Measurements from ENCODE around the gene VAMP7.
"Not testable (repeated sequence)": the region's sequence is repeated elsewhere in the genome, so short reads cannot be mapped to it uniquely, and the experiment has no call there.

VAMP7 gene

GRCh38 chrX:155881158-155881993 is at the start of gene VAMP7:
VAMP7 (plus strand) TSS chrX:155881345; CDS start chrX:155889467, 8,122 bp downstream.
- peak; percentile 92 for DNase-seq

GRCh38 chrX:155841232-155841631 is 39.9 kb upstream of the VAMP7 start:
- peak; percentile 29 for DNase-seq

- not testable (repeated sequence) for DNase-seq
Measured at GRCh38 chrX:155851786-155852185, 29.4 kb upstream of the VAMP7 start.

DNA sequence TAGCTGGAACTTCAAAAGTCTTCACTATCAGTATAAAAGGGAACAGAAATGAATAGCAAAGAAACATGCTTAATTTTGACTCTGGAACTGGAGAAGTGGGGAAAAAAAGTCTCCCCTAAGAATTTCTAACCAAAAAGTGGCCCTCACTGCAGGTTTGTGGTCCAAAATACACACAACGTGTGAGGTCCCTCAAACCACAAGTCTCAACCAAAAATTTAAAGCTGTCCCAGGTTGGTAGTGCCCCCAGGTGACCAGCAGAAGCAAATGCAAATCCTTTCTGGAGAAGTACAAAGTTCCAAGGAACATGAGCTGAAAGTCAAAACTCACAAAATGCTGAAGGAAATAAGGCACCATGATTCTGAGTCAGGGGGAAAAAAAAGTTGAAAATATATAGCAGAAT is 23.6 kb upstream of the VAMP7 start:
- DNase-seq = peak; percentile 10

DNA sequence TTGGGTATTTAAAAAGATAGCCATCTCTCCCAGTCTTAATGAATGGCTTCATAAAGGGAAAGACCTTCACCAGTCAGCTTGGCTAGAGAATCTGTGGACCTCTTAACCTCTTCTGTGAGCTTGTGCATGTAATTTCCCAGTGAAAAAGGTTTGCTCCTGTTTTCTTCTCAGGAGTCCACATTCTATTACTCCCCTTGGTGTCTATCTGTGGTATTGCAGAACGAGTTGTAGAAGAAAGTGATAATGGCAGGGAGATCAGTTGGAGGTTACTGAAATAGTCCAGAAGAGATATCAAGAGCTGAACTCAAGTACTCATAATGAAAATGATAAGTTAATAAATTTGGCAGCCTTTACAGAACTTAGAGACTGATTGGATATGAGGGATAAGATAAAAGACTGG is 16.5 kb upstream of the VAMP7 start:
- no peak for DNase-seq

GRCh38 chrX:155865193-155865592 is 16.0 kb upstream of the VAMP7 start:
- no peak for DNase-seq

DNA sequence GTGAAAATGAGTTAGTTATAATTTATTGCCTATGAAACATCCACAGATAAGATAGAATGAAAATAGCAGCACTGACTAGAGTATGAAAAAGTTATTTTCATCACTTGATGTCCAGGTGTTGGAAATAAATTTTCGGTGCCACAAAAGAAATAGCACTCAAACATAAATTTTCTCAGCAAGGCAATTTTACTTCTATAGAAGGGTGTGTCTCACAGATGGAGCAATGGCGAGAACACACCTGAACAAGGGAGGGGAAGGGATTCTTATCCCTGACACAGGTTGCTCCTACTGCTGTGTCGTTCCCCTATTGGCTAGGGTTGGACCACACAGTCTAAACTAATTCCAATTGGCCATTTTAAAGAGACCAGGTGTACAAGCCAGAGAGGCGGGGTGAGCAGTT is 13.3 kb upstream of the VAMP7 start:
- DNase-seq = no peak

DNA sequence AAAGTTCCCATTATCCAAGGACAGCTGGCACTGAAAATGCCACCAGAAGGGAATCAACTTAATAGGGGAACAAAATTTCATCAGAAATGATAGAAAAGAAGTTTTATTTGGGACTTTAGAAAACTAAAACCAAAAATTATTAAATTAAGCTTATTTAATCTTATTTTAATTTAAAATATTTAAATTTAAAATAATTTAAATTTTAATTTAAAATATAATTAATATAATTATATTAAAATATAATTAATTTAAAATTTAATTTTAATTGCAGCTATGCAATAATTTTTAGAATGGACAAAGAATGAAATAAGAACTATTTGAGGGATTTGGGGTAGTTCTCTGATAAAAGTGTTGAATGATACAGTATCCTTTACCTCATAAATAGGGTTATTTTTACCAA is 10.2 kb upstream of the VAMP7 start:
- no peak for DNase-seq

GRCh38 chrX:155871934-155872333 is 9.2 kb upstream of the VAMP7 start:
- no peak for DNase-seq

DNA sequence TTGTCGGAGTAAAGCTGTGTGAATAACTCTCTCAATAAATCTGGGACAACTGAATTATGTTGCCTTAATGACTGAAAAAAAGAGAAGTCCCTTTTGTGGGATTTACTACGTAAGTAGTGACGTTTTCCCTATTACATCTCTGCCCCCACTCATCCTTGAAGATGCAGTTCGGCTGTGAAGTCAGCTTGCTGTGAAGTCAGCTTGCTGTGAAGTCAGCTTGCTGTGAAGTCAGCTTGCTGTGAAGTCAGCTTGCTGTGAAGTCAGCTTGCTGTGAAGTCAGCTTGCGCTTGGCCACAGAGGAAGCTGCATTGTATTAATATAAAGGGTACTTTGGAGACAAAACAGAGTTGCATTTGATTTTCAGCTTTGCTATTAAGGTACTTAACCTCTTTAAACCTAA is 8.0 kb upstream of the VAMP7 start:
- no peak for DNase-seq

DNA sequence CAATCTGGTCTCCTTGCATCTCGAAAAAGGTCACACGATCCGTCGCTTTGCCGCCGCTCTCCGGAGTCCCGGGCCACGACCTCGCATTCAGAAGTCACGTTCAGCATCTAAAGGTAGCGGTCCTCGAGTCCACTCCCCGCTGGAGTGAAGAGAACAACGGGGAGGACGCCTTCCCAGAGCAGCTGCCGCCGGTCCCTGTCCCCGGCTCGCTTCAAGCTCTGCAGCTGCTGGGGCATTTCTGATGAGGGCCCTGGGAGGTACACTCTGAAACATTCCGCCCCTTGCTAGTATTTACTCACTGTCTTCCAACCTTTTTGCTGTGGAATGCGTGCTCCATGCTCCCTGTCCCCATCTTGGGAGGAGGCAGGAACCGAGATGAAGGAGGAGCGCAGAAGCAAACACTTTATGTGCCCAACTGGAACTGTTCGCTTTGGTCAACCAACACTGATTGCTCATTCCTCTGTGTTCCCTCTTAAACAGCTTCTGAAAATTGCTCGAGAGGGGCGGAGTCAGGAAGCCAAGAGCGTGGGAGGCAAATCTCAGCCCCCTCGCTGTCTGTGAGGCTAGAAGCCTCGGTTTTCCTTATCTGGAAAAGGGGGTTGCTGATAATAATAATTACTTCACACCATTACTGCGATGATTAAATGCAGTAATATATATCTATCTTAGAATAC is 6.4 kb upstream of the VAMP7 start:
- DNase-seq = no peak

- DNase-seq = no peak
Measured at GRCh38 chrX:155876704-155877103, 4.4 kb upstream of the VAMP7 start.

- DNase-seq = no peak
Measured at GRCh38 chrX:155877288-155877687, 3.9 kb upstream of the VAMP7 start.

GRCh38 chrX:155880586-155881157 is 473 bp upstream of the VAMP7 start:
- DNase-seq = peak; percentile 25

DNA sequence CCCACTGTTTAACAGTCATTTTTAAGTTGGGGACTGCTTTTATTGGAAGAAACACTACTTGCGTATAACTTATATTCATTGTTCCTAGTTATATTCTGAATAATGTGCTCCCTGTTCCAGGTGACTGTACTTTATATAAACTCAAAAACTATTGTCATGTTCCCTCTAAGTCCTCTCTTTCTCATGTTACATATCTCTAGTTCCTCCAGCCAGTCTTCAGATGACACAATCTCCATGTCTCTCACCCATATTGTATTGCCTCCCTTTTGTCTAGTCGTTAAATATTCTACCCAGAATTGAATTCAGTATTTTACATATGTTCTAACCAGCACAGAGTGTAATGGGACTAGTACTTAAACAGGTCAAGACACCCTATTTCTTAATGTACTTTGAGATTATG is 5.3 kb downstream of the VAMP7 start:
- no peak for DNase-seq

DNA sequence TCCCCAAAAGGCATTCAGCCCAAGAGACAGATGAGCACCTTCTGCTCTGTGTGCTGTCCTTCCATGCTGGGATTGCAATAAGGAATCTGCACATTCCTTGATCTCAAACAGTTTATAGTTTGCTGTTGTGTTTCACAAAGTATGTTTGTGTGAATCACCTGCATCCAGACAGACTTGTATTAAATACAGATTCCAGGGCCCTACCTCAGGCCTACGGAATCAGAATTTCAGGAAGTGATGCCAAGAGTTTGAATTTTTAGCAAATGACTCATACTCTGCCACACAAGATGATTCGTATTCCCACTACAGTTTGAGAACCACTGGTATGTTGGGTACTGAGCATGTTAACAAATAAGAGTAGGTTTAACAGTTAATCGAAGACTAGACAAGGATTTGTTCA is 7.0 kb downstream of the VAMP7 start:
- DNase-seq = no peak

DNA sequence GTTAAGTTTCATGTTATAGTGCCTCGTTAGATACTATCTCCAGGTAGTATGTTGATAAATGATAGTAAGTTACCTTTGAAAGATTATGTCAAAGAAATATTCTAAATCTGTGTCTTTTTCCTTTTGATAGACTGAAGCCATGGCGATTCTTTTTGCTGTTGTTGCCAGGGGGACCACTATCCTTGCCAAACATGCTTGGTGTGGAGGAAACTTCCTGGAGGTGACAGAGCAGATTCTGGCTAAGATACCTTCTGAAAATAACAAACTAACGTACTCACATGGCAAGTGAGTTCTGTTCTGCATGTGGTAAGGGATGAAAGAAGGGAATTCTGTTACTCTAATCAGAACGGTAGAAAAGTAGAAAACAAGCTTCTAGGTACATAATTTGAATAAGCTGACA is 8.2 kb downstream of the VAMP7 start:
- DNase-seq = peak; percentile 14

GRCh38 chrX:155891446-155892210 is 10.5 kb downstream of the VAMP7 start:
- no peak for DNase-seq

DNA sequence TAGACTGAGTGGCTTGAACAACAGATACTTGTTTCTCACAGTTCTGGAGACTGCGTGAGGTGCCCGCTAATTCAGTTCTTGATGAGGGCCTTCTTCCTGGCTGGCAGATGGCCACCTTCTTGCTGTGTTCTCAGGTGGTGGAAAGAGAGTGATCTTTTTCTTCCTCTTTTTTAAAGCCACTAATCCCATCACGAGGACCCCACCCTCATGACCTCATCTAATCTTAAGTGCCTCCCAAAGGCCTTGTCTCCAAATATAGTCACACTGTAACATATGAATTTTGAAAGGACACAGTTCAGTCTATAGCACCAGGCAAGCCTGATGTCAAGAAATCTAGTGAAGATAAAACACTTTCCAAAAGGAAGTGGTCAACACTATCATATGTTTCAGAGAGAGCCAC is 12.4 kb downstream of the VAMP7 start:
- peak; percentile 30 for DNase-seq

DNA sequence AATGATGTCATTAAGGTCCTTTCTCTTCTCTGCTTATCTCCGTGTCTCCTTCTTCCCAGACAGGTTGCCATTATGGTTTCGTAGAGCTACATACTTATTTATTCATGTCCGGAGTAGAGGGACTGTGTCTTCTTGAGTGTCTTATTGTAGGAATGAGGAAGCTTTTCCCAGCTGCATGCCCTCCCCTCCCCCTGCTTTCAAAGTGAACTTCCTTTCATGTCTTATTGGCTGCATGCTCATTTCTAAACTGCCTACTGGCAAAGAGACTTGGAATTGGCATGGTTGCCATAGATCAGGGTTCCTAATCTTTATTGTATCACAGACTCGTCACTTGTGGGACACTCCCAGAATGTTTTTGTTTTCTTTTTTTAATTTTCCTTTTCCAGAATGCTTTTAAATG is 15.4 kb downstream of the VAMP7 start:
- DNase-seq = no peak

GRCh38 chrX:155899366-155899765 is 18.2 kb downstream of the VAMP7 start:
- DNase-seq = no peak

GRCh38 chrX:155900765-155901164 is 19.6 kb downstream of the VAMP7 start:
- no peak for DNase-seq

GRCh38 chrX:155907661-155908060 is 26.5 kb downstream of the VAMP7 start:
- not testable (repeated sequence) for DNase-seq
